ENCODE data around the gene LMO7.

LMO7 gene

GRCh38 chr13:75801388-75801945 lies 165.3 kb downstream of the LMO7 start:
- no peak for DNase-seq (ENCODE audit: low read depth in 2 of 2)

GRCh38 chr13:75802161-75802560 lies 166.0 kb downstream of the LMO7 start:
- no peak for DNase-seq (ENCODE audit: low read depth in 2 of 2)

- no peak for DNase-seq (ENCODE audit: low read depth in 2 of 2)
Observed at GRCh38 chr13:75803164-75803611, 167.1 kb downstream of the LMO7 start.

GRCh38 chr13:75804054-75804453 lies 167.9 kb downstream of the LMO7 start:
- DNase-seq (ENCODE audit: low read depth in 2 of 2) = no peak

DNA sequence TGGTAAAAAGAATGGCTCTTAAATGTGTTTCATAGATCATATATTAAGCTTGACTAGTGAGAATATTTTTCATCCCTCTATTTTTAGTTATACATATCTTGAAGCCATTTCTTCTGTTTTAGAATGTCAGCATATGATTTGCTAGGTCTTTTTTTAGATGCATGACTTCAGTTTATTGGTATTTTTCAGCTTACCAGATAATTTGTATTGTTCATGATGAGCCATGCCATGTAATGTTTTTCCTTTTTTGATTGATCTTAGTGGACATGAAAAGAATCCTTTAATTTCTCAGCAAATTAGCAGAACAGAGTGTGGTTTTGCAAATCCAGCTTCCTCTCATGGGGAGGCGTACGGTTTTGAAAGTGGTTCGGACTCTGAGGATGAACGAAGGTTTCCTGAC lies 168.5 kb downstream of the LMO7 start:
- no peak for DNase-seq (ENCODE audit: low read depth in 2 of 2)

DNA sequence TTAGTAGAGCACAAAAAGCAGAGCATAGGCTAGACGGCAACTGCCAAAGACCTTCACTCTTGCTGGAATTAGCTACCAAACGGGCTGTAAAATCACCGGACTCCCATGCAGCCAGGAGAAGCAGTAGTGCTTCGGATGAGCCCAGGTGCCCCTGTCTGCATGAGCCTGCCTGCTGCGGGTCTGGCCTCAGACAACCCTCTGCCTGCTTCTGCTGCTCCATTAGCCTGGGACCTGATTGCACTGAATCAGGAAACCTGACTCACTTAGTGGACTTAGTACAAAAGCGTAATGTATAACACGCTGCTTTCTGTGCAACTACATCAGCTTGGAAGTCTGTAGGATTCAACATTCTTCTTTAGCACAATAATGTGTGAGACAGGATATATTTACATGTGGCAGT lies 170.0 kb downstream of the LMO7 start:
- no peak for DNase-seq (ENCODE audit: low read depth in 2 of 2)

DNA sequence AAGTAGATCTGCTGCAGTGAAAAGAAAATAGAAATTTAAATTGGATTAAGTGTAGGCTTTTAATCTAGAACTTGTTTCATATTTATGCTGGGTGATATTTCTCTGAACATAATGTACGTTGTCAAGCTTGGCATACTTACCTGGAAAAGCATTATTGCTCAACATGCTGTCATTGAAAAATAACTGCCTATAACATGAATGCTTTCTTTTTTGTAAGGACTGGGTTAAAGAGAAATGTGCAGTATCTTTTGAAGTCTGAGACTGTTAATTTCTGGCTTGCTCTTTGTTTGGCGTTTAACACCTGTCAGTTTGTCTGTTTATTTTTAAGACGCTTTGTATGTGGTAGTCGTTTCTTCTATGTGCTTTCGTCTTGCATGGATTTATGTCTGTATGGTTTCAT lies 175.2 kb downstream of the LMO7 start:
- no peak for DNase-seq (ENCODE audit: low read depth in 2 of 2)

GRCh38 chr13:75811841-75812240 lies 175.7 kb downstream of the LMO7 start:
- no peak for DNase-seq (ENCODE audit: low read depth in 2 of 2)

- no peak for DNase-seq (ENCODE audit: low read depth in 2 of 2)
Observed at GRCh38 chr13:75812751-75813181, 176.6 kb downstream of the LMO7 start.

- no peak for DNase-seq (ENCODE audit: low read depth in 2 of 2)
Observed at GRCh38 chr13:75813323-75813722, 177.2 kb downstream of the LMO7 start.

- no peak for DNase-seq (ENCODE audit: low read depth in 2 of 2)
Observed at GRCh38 chr13:75818179-75818967, 182.2 kb downstream of the LMO7 start.

DNA sequence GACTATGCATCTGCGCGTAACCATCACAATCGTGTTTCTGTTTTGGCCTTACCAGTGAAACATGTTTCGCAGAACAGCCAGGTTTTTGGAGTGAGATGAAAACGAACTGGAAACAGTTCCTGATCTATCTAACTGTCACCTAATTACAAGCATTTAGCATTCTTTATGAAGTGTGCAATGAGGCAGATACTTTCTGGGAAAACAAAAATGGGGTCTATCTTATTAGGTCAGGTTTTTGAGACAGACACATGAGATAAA lies 182.8 kb downstream of the LMO7 start:
- DNase-seq (ENCODE audit: low read depth in 2 of 2) = no peak

DNA sequence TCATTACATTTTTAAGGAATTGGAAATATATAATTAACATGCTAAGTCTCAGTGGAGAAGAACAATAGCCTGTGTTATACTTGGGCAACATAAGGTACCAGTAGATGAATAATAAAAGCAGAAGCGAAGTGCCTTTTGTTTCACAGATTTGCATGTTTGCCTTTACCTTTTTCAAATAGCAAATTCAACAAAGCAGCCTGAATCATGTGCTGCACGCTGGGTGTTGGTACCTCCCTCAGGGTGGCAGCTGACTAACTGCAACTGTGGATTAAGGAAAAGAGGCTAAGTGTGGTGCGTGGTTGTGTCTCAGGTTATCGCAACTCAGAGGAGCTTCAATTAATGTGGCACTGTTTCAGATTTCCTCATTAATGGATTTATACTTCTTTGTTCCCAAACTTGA lies 189.0 kb downstream of the LMO7 start:
- DNase-seq (ENCODE audit: low read depth in 2 of 2) = no peak

- no peak for DNase-seq (ENCODE audit: low read depth in 2 of 2)
Observed at GRCh38 chr13:75825594-75825993, 189.5 kb downstream of the LMO7 start.

GRCh38 chr13:75826391-75826790 lies 190.3 kb downstream of the LMO7 start:
- DNase-seq (ENCODE audit: low read depth in 2 of 2) = no peak

DNA sequence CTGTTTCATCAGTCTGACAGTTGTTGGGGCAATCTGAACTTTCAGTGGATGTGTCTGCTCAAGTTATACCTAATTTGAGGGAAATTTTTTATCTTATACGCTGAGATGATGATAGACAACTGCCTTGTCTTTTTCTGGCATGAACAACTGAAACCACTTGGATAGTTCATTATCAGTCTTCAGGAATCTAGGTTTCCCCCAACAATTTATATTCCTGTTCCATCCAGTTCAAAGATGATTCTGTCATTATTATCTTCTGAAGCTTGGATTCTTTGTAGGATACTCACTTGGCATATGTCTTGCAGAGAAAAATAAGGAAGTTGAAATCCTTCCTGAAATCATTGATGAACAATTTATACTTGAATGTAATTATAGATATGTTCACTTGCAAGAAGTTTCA lies 193.7 kb downstream of the LMO7 start:
- DNase-seq (ENCODE audit: low read depth in 2 of 2) = peak; percentile 20 to 25

GRCh38 chr13:75830842-75831241 lies 194.7 kb downstream of the LMO7 start:
- peak; percentile 14 to 24 for DNase-seq (ENCODE audit: low read depth in 2 of 2)

- no peak for DNase-seq (ENCODE audit: low read depth in 2 of 2)
Observed at GRCh38 chr13:75831389-75831788, 195.3 kb downstream of the LMO7 start.

DNA sequence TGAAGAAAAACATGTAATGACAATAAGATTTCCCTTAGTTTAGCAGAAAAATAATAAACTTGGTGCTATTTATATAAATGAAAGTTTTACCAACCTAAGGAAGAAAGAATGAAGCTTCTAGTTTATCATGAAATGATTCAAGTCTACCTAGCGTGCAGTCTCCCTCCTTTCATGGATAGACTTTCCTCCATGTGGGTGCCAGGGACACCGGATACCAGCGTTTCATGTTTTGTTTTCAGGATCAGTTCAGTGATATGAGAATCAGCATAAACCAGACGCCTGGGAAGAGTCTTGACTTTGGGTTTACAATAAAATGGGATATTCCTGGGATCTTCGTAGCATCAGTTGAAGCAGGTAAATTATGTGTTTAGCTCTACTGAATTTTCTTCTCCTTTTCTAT lies 196.7 kb downstream of the LMO7 start:
- no peak for DNase-seq (ENCODE audit: low read depth in 2 of 2)

DNA sequence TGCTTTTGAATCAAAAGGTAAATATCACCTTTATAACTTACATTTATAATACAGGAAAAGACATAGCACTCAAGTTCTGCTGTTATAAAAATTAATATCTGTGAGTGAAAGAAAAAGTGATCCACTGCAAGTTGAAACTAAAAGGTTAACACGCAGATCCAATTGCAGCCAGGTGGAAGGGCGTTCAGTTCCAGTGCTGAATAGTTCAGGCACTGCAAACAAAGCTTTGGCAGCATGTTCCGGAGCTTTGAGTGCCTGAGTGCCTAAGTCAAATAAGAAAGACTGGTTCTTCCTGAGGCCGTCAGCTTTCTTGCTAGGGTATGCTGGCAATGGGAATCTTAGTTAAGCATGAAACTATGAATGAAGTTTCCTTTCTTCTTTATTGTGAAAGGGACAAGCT lies 200.3 kb downstream of the LMO7 start:
- DNase-seq (ENCODE audit: low read depth in 2 of 2) = no peak

GRCh38 chr13:75838366-75839005 lies 202.4 kb downstream of the LMO7 start:
- DNase-seq (ENCODE audit: low read depth in 2 of 2) = no peak

- DNase-seq (ENCODE audit: low read depth in 2 of 2) = no peak
Observed at GRCh38 chr13:75839406-75839805, 203.3 kb downstream of the LMO7 start.

- DNase-seq (ENCODE audit: low read depth in 2 of 2) = no peak
Observed at GRCh38 chr13:75841905-75842304, 205.8 kb downstream of the LMO7 start.
